NCI-H748 treated with DMSO at 0.1 percent for 48 hours (cell line): ENCODE measurements around the gene LACRT.
"Not testable (repeated sequence)": the region's sequence is repeated elsewhere in the genome, so short reads cannot be mapped to it uniquely, and the experiment has no call there.

Experiments used
- DNase-seq: peaks from one replicate; lab custom pipeline; 2025; lab: John Stamatoyannopoulos, UW

Gene LACRT

GRCh38 chr12:54639112-54639511, 4.4 kb upstream of the LACRT start:
- not testable (repeated sequence) for DNase-seq

DNA sequence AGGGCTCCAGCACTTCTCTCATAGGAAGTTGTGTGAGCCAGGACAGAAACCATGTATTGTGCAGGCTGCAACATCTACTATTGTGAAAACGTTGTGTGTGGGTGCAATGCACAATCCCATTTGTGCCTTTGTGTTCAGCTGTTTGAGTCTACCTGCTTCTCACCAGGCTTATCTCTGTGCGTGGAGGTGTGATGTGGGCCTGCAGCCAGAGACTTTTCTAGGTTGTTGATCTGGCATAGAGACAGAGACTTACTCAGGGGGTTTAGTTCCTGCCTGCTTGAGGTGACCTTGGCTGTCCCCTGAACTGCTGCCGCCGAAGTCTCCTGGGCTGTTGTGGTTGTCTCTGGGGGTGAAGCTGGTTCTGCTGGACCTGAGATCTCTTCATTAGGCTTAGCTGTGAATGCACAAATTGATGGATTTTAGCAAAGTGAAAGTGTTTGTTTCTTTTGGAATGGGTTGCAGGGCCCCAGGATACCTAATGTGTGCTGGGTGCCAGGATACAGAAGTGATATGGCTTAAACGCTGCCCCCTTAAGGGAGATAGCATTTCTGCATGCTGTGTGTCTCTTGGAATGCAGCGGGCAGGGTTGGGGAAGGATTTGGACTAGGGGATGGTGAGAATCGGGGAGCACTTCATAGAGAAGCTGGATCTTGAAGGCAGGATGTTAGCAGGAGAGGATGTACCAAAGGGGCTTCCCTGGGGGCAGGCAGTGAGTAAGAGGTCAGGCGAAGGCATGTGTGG, 2.5 kb downstream of the LACRT start:
- DNase-seq = no peak

- DNase-seq = no peak
Observed at GRCh38 chr12:54631551-54631950, 3.1 kb downstream of the LACRT start.

DNA sequence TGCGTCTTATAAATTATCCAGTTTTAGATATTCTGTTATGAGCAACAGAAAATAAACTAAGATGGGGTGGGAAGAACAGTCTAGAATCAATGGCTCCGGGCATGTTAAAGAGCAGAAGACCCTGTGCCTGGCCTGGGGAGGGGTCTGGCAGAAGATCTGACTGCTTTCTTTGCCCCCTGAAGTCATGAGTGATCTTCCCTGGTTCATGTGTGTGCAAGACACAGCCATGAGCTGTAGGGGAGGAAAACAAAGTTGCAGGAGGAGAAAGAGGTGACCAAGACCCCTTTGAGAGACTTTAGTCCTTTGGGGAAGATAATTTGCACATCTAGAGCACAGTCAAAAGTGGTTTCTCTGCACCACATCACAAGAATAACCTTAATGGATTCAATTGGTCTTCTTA, 4.8 kb downstream of the LACRT start:
- DNase-seq = no peak

- no peak for DNase-seq
Observed at GRCh38 chr12:54628186-54628846, 6.4 kb downstream of the LACRT start.

GRCh38 chr12:54627304-54627703, 7.4 kb downstream of the LACRT start:
- DNase-seq = no peak

- no peak for DNase-seq
Observed at GRCh38 chr12:54625598-54625997, 9.1 kb downstream of the LACRT start.

DNA sequence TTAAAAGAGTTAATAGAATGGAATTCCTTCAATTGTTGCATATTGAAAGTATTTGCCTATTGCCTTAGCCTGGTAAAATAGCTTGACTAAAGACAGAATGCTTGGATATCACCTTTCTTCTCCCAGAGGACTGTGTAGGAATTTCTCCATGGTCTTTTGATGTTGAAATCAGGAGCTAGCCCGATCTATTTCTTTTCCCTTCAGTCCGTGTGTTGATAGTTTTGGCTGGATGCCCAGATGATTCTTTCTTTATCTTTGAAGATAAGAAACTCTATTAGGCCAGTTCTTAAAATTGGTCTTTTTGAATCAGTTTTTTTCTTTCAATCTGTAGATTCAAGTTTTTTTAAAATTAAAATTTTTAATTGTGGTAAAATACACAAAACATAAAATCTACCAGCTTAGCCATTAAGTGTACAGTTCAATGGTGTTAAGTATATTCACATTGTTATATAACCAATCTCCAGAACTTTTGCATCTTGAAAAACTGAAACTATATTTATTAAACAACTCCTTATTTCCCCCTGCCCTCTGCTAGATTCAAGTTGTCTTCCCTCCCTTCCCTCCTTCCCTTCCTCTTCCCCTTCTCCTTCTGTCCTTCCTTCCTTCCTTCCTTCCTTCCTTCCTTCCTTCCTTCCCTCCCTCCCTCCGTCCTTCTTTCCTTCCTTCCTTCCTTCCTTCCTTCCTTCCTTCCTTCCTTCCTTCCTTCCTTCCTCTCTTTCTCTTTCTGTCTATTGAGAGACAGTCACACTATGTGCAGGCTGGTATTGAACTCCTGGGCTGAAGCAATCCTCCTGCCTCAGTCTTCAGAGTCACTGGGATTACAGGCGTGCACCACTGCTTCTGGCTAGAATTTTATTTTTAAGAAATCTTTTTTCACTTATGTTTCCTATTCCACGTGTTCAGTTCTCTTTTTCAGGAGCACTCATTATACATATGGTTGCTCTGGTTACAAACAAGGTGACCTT, 10.1 kb downstream of the LACRT start:
- no peak for DNase-seq

DNA sequence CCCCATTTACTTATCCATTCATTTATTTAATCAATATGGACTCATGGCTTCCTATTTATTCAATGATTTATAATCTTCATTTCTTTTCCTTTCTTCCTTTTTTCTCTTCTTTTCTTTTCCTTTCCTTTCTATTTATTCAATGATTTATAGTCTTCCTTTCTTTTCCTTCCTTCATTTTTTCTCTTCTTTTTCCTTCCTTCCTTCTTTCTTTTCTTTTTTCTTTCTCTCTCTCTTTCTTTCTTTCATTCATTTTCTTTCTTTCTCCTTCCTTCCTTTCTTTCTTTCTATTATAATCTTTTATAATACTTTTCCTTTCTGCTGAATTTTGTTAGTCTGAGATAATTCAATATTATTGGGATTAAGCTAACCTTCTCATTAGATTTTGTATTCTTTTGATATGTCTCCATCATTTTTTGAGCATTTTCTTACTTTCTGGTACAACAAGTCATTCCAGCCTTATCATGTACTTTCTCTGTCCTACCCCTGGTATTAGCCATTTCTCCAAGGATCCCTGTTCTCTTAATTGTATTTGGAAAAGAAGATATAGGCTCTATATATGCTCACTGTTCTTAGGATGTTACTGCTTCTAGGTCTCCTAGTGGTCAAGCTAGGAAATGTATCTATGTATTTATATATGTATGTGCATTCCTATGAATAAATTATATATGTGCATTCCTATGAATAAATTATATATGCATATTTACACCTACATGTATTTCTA, 12.1 kb downstream of the LACRT start:
- DNase-seq = no peak

- no peak for DNase-seq
Observed at GRCh38 chr12:54616933-54617680, 17.6 kb downstream of the LACRT start.

- no peak for DNase-seq
Observed at GRCh38 chr12:54612225-54612750, 22.4 kb downstream of the LACRT start.

- no peak for DNase-seq
Observed at GRCh38 chr12:54611715-54612149, 23.0 kb downstream of the LACRT start.

GRCh38 chr12:54608769-54609168, 25.9 kb downstream of the LACRT start:
- no peak for DNase-seq

- no peak for DNase-seq
Observed at GRCh38 chr12:54608156-54608555, 26.5 kb downstream of the LACRT start.

- no peak for DNase-seq
Observed at GRCh38 chr12:54606556-54606955, 28.1 kb downstream of the LACRT start.

- DNase-seq = no peak
Observed at GRCh38 chr12:54605138-54605970, 29.3 kb downstream of the LACRT start.

GRCh38 chr12:54604436-54604835, 30.3 kb downstream of the LACRT start:
- no peak for DNase-seq

GRCh38 chr12:54603872-54604271, 30.8 kb downstream of the LACRT start:
- DNase-seq = no peak

DNA sequence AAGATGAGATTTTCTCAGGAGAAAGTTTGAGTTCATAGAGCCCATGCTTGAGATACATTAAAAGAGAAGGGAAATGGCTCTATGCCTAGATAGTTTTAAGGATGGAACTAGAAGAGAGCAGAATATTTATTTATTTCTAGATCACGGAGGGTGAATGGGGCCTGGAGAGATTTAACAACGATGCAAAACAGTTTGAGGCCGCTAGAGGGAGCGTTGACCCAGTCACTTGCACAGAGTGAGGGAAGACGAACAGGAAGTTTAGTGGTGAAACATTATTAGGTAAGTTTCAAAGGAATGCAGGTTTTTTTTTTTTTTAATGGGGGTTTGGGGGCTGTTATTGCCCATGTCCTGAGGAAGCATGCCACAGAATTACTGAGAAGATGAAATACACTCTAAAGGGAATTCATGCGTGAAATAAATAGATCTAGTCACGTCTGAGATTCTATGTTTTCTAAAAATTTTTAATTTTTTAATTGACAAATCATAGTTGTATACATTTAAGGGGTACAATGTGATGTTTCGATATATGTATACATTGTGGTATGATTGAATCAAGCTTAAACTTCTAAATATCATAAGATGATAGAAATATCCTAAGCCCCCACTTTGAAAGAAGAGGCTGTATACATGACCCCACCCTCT, 31.4 kb downstream of the LACRT start:
- DNase-seq = peak; percentile 31
